Measurements from ENCODE around the gene INPP5J.
"Not testable (repeated sequence)": the region's sequence is repeated elsewhere in the genome, so short reads cannot be mapped to it uniquely, and the experiment has no call there.

The INPP5J gene

GRCh38 chr22:31102441-31103081 is 20.2 kb upstream of the INPP5J start:
- no peak for DNase-seq (ENCODE audit: low read depth)

- DNase-seq (ENCODE audit: low read depth): no peak
Observed at GRCh38 chr22:31103111-31103510, 19.7 kb upstream of the INPP5J start.

DNA sequence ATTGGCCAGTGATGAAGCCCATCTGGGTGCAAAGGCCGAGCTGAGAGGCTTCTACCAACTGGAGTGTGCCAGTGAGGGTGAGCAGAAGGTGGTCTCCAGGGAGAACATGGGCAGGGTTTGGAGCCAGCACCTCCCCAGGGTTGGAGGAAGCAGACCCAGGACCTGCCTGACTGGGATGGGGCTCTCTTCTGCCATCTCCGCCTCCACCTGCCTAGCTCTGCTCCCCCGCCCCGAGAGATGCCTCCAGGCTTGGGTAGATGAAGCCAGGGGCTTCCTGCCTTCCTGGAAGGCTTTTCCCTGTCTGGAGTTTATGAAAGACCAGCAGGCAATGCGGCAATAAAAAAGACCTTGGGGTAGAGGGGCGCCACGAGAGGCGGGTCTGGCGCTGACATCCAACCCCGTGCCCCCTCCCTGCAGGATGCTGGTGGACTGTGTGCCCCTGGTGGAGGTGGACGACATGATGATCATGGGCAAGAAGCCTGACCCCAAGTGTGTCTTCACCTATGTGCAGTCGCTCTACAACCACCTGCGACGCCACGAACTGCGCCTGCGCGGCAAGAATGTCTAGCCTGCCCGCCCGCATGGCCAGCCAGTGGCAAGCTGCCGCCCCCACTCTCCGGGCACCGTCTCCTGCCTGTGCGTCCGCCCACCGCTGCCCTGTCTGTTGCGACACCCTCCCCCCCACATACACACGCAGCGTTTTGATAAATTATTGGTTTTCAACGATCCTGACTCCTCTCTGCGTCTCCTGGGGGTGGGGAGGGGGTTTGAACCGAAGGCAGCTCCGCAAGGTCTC is 18.7 kb upstream of the INPP5J start:
- DNase-seq (ENCODE audit: low read depth): no peak

DNA sequence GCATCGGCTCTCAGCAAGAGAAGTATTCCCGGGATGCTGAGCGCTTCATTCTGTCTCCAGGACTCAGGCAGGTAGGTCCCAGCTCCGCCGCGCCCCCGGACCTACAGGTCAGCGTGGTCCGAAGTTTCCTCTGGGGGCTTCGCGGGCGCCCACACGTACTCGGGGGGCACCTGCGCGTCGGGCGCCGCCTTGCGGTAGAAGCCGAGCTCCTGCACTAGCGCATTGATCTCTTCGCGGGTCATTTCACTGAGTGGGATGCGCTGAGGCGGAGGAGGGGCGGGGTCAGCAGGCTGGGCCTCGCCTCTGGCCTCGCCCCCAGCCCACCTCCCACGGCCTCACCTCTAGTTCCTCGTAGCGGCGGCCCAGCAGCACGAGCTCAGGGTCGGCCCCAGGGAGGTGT is 17.9 kb upstream of the INPP5J start:
- DNase-seq (ENCODE audit: low read depth): no peak

- no peak for DNase-seq (ENCODE audit: low read depth)
Observed at GRCh38 chr22:31105282-31105929, 17.4 kb upstream of the INPP5J start.

- no peak for DNase-seq (ENCODE audit: low read depth)
Observed at GRCh38 chr22:31106001-31106571, 16.7 kb upstream of the INPP5J start.

- DNase-seq (ENCODE audit: low read depth): no peak
Observed at GRCh38 chr22:31106731-31107177, 16.0 kb upstream of the INPP5J start.

DNA sequence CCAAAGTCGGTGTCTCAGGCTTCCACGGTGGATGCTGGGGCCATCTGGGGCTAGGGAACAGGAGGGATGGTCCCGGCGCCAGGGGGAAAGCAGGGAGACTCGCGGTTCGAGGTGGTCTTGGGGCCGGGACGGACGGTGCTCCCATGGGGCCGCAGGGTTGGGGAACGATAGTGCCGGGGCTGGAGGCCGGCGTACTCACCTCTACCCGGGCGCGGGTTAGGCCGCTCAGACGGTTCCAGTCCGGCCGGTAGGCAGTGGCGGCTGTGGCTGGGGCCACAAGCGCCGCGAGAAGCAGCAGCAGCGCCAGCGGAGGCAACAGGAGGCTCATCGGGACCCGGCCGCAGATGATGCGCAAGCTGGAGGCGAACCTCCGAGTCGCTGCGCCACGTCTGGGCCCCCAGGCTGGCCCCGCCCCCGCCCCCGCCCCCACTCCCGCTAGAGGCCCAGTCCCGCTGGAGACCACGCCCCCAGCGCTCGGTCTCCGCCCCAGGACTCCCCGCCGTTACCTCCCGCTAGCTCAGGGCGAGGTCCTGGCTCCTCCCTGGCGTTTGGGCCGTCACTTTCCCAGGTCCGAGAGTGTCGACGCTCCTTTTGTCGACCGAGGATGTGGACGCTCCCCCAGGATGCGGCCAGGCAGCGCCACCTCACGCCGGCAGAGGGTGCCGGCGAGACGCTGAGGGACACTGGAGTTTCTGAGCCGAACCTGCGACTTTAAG is 15.4 kb upstream of the INPP5J start, which contains the start of gene SELENOM:
TSS of gene SELENOM (minus strand) at position 391 of the 716 bp plus-strand sequence. CDS start at position 328, 63 bp downstream.
- peak; percentile 65 for DNase-seq (ENCODE audit: low read depth)

DNA sequence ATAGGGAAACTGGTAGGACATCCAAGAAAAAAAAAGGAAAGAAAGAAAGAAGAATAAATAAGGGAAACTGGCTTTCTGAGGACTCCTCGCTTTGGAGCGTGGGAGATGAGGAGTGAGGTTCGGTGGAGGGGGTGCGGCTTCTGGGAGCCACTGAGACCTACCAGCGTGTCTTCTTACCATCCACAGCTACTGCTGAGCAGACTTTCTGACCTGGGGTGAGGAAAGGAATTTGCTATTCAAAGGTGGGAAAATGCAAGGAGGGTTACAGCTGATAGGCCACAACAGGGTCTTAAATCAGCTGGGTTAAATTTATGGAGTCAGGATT is 14.9 kb upstream of the INPP5J start:
- DNase-seq (ENCODE audit: low read depth): no peak

GRCh38 chr22:31112547-31113091 is 10.1 kb upstream of the INPP5J start:
- DNase-seq (ENCODE audit: low read depth): not testable (repeated sequence)

GRCh38 chr22:31118046-31118820 is 4.5 kb upstream of the INPP5J start:
- no peak for DNase-seq (ENCODE audit: low read depth)

- no peak for DNase-seq (ENCODE audit: low read depth)
Observed at GRCh38 chr22:31119026-31119717, 3.6 kb upstream of the INPP5J start.

GRCh38 chr22:31120230-31120629 is 2.5 kb upstream of the INPP5J start:
- no peak for DNase-seq (ENCODE audit: low read depth)

- no peak for DNase-seq (ENCODE audit: low read depth)
Observed at GRCh38 chr22:31120642-31121041, 2.1 kb upstream of the INPP5J start.

DNA sequence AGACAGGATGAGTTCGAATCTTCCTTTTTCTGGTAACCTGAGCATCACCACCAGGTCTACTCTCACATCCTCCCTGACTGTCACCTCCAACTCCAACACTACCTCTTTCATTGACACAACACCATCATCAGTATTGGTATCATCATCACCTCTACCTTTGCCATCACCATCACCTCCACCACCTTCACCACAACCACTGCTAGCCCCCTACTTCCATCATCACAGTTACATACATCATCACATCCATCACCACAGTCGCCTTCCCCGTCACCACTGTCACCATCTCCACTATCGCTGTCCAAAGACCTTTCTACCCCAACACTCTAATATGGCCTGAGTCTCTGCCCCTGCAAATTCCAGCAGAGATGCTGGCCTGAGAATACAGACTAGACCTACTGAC is 1.4 kb upstream of the INPP5J start:
- no peak for DNase-seq (ENCODE audit: low read depth)

GRCh38 chr22:31122196-31122531 is 602 bp upstream of the INPP5J start:
- DNase-seq (ENCODE audit: low read depth): no peak

DNA sequence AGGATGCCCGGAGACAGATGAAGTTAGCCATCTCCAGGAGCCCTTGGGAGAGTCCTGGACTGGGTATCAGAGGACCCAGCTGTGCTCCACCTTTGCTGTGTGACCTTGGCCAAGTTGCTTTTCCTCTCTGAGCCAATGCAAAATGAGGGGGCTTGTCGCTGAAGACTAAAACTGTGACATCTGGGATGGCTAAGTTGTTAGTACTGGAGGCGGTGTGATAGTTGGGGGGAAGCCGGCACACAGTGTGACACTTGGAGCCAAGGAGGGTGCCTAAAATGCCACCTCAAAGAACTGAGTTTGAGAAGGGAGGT is 481 bp downstream of the INPP5J start:
- no peak for DNase-seq (ENCODE audit: low read depth)

DNA sequence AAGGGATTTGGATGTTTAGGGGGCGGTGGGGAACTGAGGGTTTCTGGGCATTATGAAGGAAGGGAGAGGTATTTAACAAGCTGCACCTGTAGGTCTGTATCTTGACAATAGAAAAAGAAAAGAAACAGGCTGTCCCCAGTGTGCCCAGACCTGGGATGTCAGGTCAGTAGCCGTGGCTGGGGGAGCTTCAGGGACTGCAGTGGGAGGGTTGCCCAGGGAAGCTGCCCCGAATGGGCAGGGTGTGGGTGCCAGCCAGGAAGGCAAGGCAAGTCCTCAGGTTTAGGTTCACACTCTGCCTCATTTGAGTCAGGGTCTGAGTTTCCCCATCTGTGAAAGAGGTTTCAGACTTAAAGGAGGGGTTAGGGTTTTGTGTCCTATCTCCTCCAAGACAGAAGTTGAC is 1.5 kb downstream of the INPP5J start:
- DNase-seq (ENCODE audit: low read depth): no peak

- DNase-seq (ENCODE audit: low read depth): no peak
Observed at GRCh38 chr22:31124811-31125465, 2.2 kb downstream of the INPP5J start.

- no peak for DNase-seq (ENCODE audit: low read depth)
Observed at GRCh38 chr22:31125521-31126117, 2.9 kb downstream of the INPP5J start.
